ENCODE measurements around the gene CCDC107.

DNA sequence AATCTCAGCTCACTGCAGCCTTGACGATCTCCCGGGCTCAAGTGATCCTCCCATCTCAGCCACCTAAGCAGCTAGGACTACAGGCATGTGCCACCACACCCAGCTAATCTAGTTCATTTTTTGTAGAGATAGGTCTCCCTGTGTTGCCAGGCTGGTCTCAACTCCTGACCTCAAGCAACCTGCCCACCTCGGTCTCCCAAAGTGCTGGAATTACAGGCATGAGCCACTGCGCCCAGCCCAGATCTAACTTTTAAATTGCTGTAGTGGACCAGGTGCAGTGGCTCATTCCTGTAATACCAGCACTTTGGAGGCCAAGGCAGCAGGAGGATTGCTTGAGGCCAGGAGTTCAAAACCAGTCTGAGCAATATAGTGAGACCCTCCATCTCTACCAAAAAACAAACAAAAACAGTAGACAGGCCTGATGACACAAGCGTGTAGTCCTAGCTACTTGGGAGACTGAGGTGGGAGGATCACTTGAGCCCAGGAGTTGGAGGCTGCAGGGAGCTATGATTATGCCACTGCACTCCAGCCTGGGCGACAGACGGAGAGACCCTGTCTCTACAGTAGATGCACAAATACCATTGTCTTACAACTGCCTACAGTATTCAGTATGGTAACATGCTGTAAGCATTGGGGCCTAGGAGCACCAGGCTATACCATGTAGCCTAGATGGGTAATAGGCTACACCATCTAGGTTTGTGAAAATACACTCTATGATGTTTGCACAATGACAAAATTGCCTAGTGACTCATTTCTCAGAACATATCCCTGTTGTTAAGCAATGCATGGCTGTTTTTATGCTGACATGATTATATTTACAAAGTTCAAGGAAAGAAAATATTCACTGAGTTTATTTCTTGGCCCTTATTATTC, 5.9 kb upstream of the CCDC107 start:
- TF ChIP-seq, protein P1, sequence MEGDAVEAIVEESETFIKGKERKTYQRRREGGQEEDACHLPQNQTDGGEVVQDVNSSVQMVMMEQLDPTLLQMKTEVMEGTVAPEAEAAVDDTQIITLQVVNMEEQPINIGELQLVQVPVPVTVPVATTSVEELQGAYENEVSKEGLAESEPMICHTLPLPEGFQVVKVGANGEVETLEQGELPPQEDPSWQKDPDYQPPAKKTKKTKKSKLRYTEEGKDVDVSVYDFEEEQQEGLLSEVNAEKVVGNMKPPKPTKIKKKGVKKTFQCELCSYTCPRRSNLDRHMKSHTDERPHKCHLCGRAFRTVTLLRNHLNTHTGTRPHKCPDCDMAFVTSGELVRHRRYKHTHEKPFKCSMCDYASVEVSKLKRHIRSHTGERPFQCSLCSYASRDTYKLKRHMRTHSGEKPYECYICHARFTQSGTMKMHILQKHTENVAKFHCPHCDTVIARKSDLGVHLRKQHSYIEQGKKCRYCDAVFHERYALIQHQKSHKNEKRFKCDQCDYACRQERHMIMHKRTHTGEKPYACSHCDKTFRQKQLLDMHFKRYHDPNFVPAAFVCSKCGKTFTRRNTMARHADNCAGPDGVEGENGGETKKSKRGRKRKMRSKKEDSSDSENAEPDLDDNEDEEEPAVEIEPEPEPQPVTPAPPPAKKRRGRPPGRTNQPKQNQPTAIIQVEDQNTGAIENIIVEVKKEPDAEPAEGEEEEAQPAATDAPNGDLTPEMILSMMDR (IDR thresholded peaks at IDR 0.05), result no peak
- TF ChIP-seq POLR2A (IDR thresholded peaks at IDR 0.05), result no peak
